ENCODE measurements around the gene DDX23. TPM values are rescaled to one million over a fixed set of nuclear protein-coding genes. Genes with fewer than 3 reads are reported as not detected.

DDX23 gene
- total RNA-seq, 1 donor from 2014 or later = 68.7 TPM

DNA sequence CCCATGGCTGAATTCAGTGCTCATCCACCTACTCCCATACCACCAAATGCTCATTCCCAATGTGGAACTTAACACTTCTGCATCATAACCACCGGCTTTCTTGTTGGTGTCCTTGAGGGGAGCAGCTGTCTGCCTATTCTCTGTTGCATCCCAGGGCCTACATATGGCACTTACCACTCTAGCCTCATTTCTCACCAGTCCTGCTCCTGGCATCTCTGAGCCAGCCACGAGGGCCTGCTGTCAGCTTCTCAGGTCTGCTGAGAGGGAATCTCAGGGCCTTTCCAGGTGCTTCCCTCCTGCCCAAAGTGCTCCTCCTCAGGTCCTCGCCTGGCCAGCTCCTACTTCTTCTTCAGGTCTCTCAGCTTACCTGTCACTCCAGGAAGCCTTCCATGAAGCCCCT lies 37.7 kb upstream of the DDX23 start:
- H3K4me3 ChIP-seq (ENCODE audit: low read depth, low read length) = no peak overlapping the region
- no peaks in the 10 kb centered on the region for H3K36me3 ChIP-seq (ENCODE audit: control insufficient read depth, insufficient read depth, low read length)
- peaks cover 6% of the 10 kb centered on the region for H3K27me3 ChIP-seq (ENCODE audit: control insufficient read depth, insufficient read depth, low read length)
- DNase-seq (ENCODE audit: low read depth) (no peak), FAIRE-seq (no peak)
- TF ChIP-seq, protein P1, sequence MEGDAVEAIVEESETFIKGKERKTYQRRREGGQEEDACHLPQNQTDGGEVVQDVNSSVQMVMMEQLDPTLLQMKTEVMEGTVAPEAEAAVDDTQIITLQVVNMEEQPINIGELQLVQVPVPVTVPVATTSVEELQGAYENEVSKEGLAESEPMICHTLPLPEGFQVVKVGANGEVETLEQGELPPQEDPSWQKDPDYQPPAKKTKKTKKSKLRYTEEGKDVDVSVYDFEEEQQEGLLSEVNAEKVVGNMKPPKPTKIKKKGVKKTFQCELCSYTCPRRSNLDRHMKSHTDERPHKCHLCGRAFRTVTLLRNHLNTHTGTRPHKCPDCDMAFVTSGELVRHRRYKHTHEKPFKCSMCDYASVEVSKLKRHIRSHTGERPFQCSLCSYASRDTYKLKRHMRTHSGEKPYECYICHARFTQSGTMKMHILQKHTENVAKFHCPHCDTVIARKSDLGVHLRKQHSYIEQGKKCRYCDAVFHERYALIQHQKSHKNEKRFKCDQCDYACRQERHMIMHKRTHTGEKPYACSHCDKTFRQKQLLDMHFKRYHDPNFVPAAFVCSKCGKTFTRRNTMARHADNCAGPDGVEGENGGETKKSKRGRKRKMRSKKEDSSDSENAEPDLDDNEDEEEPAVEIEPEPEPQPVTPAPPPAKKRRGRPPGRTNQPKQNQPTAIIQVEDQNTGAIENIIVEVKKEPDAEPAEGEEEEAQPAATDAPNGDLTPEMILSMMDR (IDR thresholded peaks at IDR 0.05; ENCODE audit: insufficient read depth, low read length, severe bottlenecking) = no peak

DNA sequence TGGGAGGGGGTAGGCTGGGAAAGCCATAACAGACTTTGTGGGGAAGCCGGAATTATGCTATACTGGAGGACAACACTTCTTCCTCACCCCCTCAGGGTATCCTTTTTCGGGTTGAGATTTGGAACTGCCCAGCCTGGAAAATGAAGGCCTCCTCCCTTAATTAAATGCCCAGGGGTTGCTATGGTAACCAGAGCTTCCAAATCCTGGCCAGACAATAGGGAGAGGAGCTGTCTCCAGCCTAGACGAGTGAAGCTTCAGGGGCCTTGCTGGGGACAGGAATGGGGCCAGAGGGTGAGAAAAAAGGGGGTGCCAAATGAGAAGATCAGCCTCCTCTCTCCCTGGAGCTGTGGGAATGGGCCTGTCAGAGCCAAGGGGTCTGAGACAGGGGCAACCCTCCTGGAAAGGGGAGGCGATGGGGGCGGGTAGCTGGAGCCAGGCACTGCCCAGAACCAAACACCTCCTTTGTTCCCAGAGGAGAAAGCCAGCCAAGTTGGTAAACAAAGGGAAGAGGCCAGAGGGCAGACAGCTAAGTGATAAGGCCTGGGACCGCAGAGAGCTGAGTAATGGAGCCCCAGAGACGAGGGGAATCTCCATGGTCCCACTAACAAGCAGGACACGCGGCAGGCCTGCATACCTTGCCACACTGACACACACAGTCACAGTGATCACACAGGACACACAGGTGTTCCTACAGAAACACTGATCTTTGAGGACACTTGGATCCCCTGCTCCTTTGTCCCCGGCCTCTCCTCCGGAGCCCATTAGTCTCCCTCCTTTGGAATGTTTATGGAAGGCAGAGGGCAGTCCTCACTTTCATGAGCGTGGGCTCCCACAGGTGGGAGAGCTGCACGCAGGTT lies 31.6 kb upstream of the DDX23 start:
- TF ChIP-seq, protein P1 (IDR thresholded peaks at IDR 0.05; ENCODE audit: insufficient read depth, low read length, severe bottlenecking) = no peak
- H3K27me3 ChIP-seq (ENCODE audit: control insufficient read depth, insufficient read depth, low read length) = no peaks in the 10 kb centered on the region
- no peak for FAIRE-seq
- no peaks in the 10 kb centered on the region for H3K36me3 ChIP-seq (ENCODE audit: control insufficient read depth, insufficient read depth, low read length)
- no peak overlapping the region for H3K4me3 ChIP-seq (ENCODE audit: low read depth, low read length)
- peak; percentile 35 for DNase-seq (ENCODE audit: low read depth)

DNA sequence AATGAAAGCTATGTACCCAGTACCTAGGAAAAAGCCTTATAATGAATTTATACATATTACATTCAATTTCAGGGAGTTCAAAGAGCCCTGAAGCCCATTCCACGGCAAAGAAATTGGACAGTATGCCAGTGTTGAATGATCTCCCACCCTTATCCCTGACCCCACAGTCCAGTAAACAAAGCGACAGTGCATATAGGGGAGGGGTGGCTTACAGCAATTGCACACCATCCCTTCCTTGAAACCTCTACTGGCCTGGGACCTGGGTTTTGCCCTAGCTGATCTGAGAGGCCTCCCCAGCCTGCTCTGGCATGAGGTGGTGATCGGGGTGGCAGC lies 31.0 kb upstream of the DDX23 start:
- no peaks in the 10 kb centered on the region for H3K36me3 ChIP-seq (ENCODE audit: control insufficient read depth, insufficient read depth, low read length)
- TF ChIP-seq, protein P1 (IDR thresholded peaks at IDR 0.05; ENCODE audit: insufficient read depth, low read length, severe bottlenecking) = no peak
- no peaks in the 10 kb centered on the region for H3K27me3 ChIP-seq (ENCODE audit: control insufficient read depth, insufficient read depth, low read length)
- H3K4me3 ChIP-seq (ENCODE audit: low read depth, low read length) = no peak overlapping the region
- FAIRE-seq (no peak), DNase-seq (ENCODE audit: low read depth) (no peak)

GRCh38 chr12:48882315-48882687 lies 30.3 kb upstream of the DDX23 start:
- DNase-seq (ENCODE audit: low read depth) (peak; percentile 66), FAIRE-seq (no peak)
- TF ChIP-seq, protein P1 (IDR thresholded peaks at IDR 0.05; ENCODE audit: insufficient read depth, low read length, severe bottlenecking) = no peak
- H3K36me3 ChIP-seq (ENCODE audit: control insufficient read depth, insufficient read depth, low read length) = no peaks in the 10 kb centered on the region
- H3K27me3 ChIP-seq (ENCODE audit: control insufficient read depth, insufficient read depth, low read length) = no peaks in the 10 kb centered on the region
- H3K4me3 ChIP-seq (ENCODE audit: low read depth, low read length) = peak overlapping the region; percentile 7

GRCh38 chr12:48881686-48882314 lies 29.8 kb upstream of the DDX23 start:
- DNase-seq (ENCODE audit: low read depth) (no peak), FAIRE-seq (no peak)
- TF ChIP-seq, protein P1 (IDR thresholded peaks at IDR 0.05; ENCODE audit: insufficient read depth, low read length, severe bottlenecking) = no peak
- H3K36me3 ChIP-seq (ENCODE audit: control insufficient read depth, insufficient read depth, low read length) = no peaks in the 10 kb centered on the region
- H3K27me3 ChIP-seq (ENCODE audit: control insufficient read depth, insufficient read depth, low read length) = no peaks in the 10 kb centered on the region
- H3K4me3 ChIP-seq (ENCODE audit: low read depth, low read length) = no peak overlapping the region
